Vagina (tissue), 2 donors: Measurements from ENCODE around the gene TOGARAM1. TPM values are rescaled to one million over a fixed set of nuclear protein-coding genes. Genes with fewer than 3 reads are reported as not detected.

ENCODE experiments used
- DNase-seq, 2 donors: peaks; one replicate each; pipeline ENCODE4 v3.0.0-alpha.2; 2017; ENCODE audit errors: extremely low spot score in 2 of 2
- H3K27ac ChIP-seq: fragments of 200-600 bp; sonication (generic); one replicate; pipeline ENCODE4 v1.5.1; 2019
- H3K27me3 ChIP-seq: fragments of 200-600 bp; sonication (generic); one replicate; pipeline ENCODE4 v1.5.1; 2019
- H3K36me3 ChIP-seq, 2 donors: fragments of 200-600 bp; sonication (generic); one replicate each; pipeline ENCODE4 v1.5.1; 2017 to 2019
- H3K4me1 ChIP-seq: fragments of 200-600 bp; sonication (generic); one replicate; pipeline ENCODE4 v1.5.1; 2019
- H3K4me3 ChIP-seq, 2 donors: fragments of 200-600 bp; sonication (generic); 1 replicate in 1 of 2; 2 replicates in 1 of 2; pipeline ENCODE4 v1.5.1; 2016 to 2019
- H3K9me3 ChIP-seq: fragments of 200-600 bp; sonication (generic); one replicate; pipeline ENCODE4 v1.5.1; 2019
- POLR2A ChIP-seq, 2 donors: fragments of 450-650 bp; IDR thresholded peaks; one replicate each; pipeline ENCODE4 v1.6.1; 2017; ENCODE audit warnings: antibody characterized with exemption in 2 of 2, mild to moderate bottlenecking in 2 of 2, moderate library complexity in 2 of 2
- POLR2AphosphoS5 ChIP-seq, 2 donors: sonication (generic); formaldehyde crosslinking; IDR thresholded peaks; one replicate each; pipeline ENCODE4 v1.9.0; 2017; ENCODE audit warnings: antibody characterized with exemption in 2 of 2, mild to moderate bottlenecking in 2 of 2, low read depth in 1 of 2; ENCODE audit not compliant: insufficient read depth in 1 of 2
- intact Hi-C: fragments of 100-400 bp; cut with DNase I; formaldehyde crosslinking; loops from one replicate; pipeline ENCODE4 v1.15.1; 2023
- total RNA-seq: library from RNA; depleted of rRNA; stranded (reverse); fragments of >200 nt; gene quantifications from one replicate; pipeline ENCODE4 v1.2.3, GENCODE V29; 2016
- TF ChIP-seq, protein P1 (sequence below), 3 experiments: fragments of 450-650 bp in 2 of 3; fragments of 200-600 bp in 1 of 3; sonication (generic) in 1 of 3; IDR thresholded peaks; one replicate each; pipeline ENCODE4 v1.5.1; 2017 to 2019; ENCODE audit warnings: antibody characterized with exemption in 3 of 3, mild to moderate bottlenecking in 2 of 3, moderate library complexity in 2 of 3

Gene TOGARAM1
- total RNA-seq, 1 donor from 2014 or later = 13.0 TPM

DNA sequence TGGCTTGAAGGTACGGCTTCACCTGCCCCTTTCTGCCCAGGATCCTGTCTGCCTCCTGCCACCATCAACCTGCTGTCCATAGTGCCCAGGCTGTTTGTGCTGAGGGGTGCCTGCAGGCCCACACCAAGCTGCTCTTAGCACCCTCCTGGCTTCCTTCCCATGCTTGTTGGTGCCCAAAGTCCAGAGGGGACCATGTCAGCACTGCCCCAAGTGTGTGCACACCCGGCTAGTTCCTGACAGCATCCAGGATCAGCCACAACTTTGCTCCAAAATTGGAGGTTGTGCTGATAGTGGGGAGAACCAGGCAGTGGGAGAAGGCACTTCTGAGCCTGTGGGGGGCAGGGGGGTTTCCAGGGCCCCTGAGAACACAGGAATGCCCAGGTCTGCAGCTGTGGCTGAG is 77.4 kb downstream of the TOGARAM1 start:
- TF ChIP-seq POLR2AphosphoS5 (IDR thresholded peaks at IDR 0.05; ENCODE audit: insufficient read depth in 1 of 2, low read depth in 1 of 2) (no peak), POLR2A (IDR thresholded peaks at IDR 0.05) (no peak)
- TF ChIP-seq, protein P1, sequence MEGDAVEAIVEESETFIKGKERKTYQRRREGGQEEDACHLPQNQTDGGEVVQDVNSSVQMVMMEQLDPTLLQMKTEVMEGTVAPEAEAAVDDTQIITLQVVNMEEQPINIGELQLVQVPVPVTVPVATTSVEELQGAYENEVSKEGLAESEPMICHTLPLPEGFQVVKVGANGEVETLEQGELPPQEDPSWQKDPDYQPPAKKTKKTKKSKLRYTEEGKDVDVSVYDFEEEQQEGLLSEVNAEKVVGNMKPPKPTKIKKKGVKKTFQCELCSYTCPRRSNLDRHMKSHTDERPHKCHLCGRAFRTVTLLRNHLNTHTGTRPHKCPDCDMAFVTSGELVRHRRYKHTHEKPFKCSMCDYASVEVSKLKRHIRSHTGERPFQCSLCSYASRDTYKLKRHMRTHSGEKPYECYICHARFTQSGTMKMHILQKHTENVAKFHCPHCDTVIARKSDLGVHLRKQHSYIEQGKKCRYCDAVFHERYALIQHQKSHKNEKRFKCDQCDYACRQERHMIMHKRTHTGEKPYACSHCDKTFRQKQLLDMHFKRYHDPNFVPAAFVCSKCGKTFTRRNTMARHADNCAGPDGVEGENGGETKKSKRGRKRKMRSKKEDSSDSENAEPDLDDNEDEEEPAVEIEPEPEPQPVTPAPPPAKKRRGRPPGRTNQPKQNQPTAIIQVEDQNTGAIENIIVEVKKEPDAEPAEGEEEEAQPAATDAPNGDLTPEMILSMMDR (IDR thresholded peaks at IDR 0.05) = no peak
- intact Hi-C loops = no loop called here
- Histone ChIP-seq H3K27me3 (no peaks in the 10 kb centered on the region), H3K36me3 (peaks cover 2 to 19% of the 10 kb centered on the region in 2 donors), H3K4me3 (no peak overlapping the region), H3K9me3 (no peaks in the 10 kb centered on the region), H3K27ac (no peak overlapping the region), H3K4me1 (no peaks in the 10 kb centered on the region)
- no peak for DNase-seq

DNA sequence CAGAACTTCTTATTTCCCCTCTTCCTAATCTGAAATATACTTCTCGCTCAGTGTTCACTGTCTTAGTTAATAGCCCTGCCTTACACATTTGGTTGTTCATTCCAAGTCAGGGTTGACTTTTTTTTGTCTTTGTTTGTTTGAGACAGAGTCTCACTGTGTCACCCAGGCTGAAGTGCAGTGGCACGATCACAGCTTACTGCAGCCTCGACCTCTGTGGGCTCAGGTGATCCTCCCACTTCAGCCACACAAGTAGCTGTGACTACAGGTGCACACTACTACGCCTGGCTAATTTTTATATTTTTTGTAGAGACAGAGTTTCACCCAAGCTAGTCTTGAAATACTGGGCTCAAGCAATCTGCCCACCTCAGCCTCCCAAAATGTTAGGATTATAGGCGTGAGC is 79.7 kb downstream of the TOGARAM1 start:
- Histone ChIP-seq H3K27me3 (no peaks in the 10 kb centered on the region), H3K36me3 (peaks cover 0 to 30% of the 10 kb centered on the region in 2 donors)

GRCh38 chr14:45044638-45045037 is 82.6 kb downstream of the TOGARAM1 start:
- Histone ChIP-seq H3K4me3 (no peak overlapping the region), H3K27ac (no peak overlapping the region), H3K4me1 (no peaks in the 10 kb centered on the region), H3K36me3 (peaks cover 0 to 19% of the 10 kb centered on the region in 2 donors), H3K9me3 (no peaks in the 10 kb centered on the region), H3K27me3 (no peaks in the 10 kb centered on the region)
- intact Hi-C loops = no loop called here
- TF ChIP-seq, protein P1 (IDR thresholded peaks at IDR 0.05) = no peak
- no peak for DNase-seq

More for the DNA sequence above, 79.7 kb downstream of the TOGARAM1 start:
- no peak overlapping the region for H3K27ac ChIP-seq
- no peaks in the 10 kb centered on the region for H3K4me1 ChIP-seq
- intact Hi-C loops = no loop called here
- no peak for DNase-seq
- no peak overlapping the region for H3K4me3 ChIP-seq
- no peaks in the 10 kb centered on the region for H3K9me3 ChIP-seq
- no peak for TF ChIP-seq POLR2A (IDR thresholded peaks at IDR 0.05)
- TF ChIP-seq, protein P1 (IDR thresholded peaks at IDR 0.05) = no peak
- no peak for TF ChIP-seq POLR2AphosphoS5 (IDR thresholded peaks at IDR 0.05; ENCODE audit: insufficient read depth in 1 of 2, low read depth in 1 of 2)

DNA sequence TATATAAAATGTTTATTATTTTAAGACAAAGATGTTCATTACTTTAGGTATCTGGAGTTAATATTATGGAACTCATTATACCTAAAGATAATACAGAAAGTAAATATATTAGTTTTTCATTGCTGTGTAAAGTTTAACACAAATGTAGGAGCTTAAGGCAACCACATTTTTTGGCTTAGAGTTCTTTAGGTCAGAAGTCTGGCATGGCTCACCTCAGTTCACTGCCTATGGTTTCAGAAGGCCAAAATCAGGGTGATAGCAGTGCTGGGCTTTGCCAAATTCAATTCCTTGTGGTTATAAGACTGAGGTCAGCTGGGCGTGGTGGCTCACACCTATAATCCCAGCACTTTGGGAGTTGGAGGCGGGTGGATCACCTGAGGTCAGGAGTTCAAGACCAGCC is 86.4 kb downstream of the TOGARAM1 start:
- Histone ChIP-seq H3K4me3 (no peak overlapping the region), H3K27ac (no peak overlapping the region), H3K4me1 (no peaks in the 10 kb centered on the region), H3K27me3 (no peaks in the 10 kb centered on the region), H3K36me3 (peaks cover 0 to 42% of the 10 kb centered on the region in 2 donors), H3K9me3 (no peaks in the 10 kb centered on the region)
- intact Hi-C loops = no loop called here
- DNase-seq = no peak
- TF ChIP-seq, protein P1 (IDR thresholded peaks at IDR 0.05) = no peak
- TF ChIP-seq POLR2A (IDR thresholded peaks at IDR 0.05) = no peak
- TF ChIP-seq POLR2AphosphoS5 (IDR thresholded peaks at IDR 0.05; ENCODE audit: insufficient read depth in 1 of 2, low read depth in 1 of 2) = no peak

DNA sequence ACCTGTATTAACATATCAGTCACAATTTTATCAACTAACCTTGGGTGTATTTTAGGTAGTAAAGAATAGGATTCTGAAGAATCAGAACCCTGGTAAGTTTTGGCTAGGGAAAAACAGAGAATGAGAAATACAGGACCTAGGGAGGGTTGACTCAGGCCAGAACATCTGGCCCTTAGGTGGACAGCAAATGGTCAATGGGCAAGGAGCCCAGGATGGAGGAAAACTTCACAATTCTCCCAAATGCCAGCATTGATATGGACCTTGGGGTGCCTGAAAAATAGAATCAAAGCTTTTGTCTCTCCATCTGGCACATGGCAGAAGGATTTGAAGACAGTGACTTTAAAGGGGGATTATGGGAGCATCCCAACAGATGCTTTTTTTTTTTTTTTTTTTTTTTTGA is 89.2 kb downstream of the TOGARAM1 start:
- Histone ChIP-seq H3K27ac (no peak overlapping the region), H3K4me1 (no peaks in the 10 kb centered on the region), H3K27me3 (no peaks in the 10 kb centered on the region), H3K36me3 (peaks cover 0 to 35% of the 10 kb centered on the region in 2 donors), H3K9me3 (no peaks in the 10 kb centered on the region), H3K4me3 (no peak overlapping the region)
- TF ChIP-seq POLR2AphosphoS5 (IDR thresholded peaks at IDR 0.05; ENCODE audit: insufficient read depth in 1 of 2, low read depth in 1 of 2) = no peak
- TF ChIP-seq POLR2A (IDR thresholded peaks at IDR 0.05) = no peak
- TF ChIP-seq, protein P1 (IDR thresholded peaks at IDR 0.05) = no peak
- DNase-seq = no peak
- intact Hi-C loops = no loop called here
